ENCODE results near the gene SCD. TPM values are rescaled to one million over a fixed set of nuclear protein-coding genes. Genes with fewer than 3 reads are reported as not detected.
A peak's percentile ranks its signal among the peaks of the same experiment; 100 is the strongest.

Gene SCD
- total and polyA plus RNA-seq, 12 donors: 44.2 to 979 (median 221) TPM

- 10 to 14% (median 13%) methylated on average over 30 to 32 of the region's 32 CpGs for WGBS, 4 donors
- H3K4me3 ChIP-seq: peak overlapping the region in 3 of 4 donors; percentile 65 to 92 (median 74)
- TF ChIP-seq POLR2A (IDR thresholded peaks at IDR 0.05): no peak
- TF ChIP-seq CTCF (IDR thresholded peaks at IDR 0.05): no peak
- no peaks in the 10 kb centered on the region for H3K27me3 ChIP-seq
- peak in 1 of 7 donors; percentile 41 for DNase-seq
- H3K4me1 ChIP-seq (replicated peaks in 1 of 2): peaks cover 45% of the 10 kb centered on the region in 2 donors
- intact Hi-C loops (cut with DNase I): no loop called here
- peak overlapping the region in 3 of 5 donors; percentile 66 to 85 (median 82) for H3K27ac ChIP-seq
- no peaks in the 10 kb centered on the region for H3K9me3 ChIP-seq (replicated peaks in 1 of 3)
- peaks cover 0 to 11% of the 10 kb centered on the region in 2 donors for H3K36me3 ChIP-seq (replicated peaks in 1 of 2)
Measured at GRCh38 chr10:100347568-100348195, 649 bp downstream of the SCD start.

- intact Hi-C loops (cut with DNase I): no loop called here
- H3K9me3 ChIP-seq (replicated peaks in 1 of 3): no peaks in the 10 kb centered on the region
- H3K27me3 ChIP-seq: no peaks in the 10 kb centered on the region
- H3K4me3 ChIP-seq: peak overlapping the region in 1 of 4 donors; percentile 65
- H3K27ac ChIP-seq: peak overlapping the region in 1 of 5 donors; percentile 82
- no peak for TF ChIP-seq POLR2A (IDR thresholded peaks at IDR 0.05)
- no peak for TF ChIP-seq CTCF (IDR thresholded peaks at IDR 0.05)
- WGBS, 4 donors: 65 to 100% (median 81%) methylated on average over 2 to 3 of the region's 3 CpGs
- H3K36me3 ChIP-seq (replicated peaks in 1 of 2): peaks cover 0 to 19% of the 10 kb centered on the region in 2 donors
- no peak for DNase-seq
- peaks cover 45% of the 10 kb centered on the region in 2 donors for H3K4me1 ChIP-seq (replicated peaks in 1 of 2)
Measured at GRCh38 chr10:100348389-100348927, 1.4 kb downstream of the SCD start.

DNA sequence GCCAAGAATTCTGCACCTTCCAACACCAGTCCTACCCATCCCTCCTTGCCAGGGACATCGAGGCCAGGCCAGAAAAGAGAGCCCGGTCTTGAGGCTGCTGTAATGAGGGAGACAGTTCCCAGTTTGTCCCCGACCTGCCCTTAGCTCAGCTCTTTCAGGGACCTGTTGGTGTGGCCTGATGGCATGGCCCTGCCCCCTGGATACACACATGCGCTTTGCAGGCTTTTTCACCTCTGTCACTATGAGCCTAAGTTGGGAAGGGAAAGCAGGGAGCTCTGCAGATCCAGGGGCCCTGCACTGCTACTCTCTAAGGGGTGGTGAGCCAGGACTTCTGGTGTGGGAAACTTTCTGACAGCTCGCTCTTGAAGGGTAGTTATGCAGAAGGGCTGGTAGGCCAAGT is 2.1 kb downstream of the SCD start:
- Histone ChIP-seq H3K4me3 (peak overlapping the region in 1 of 4 donors; percentile 65), H3K27me3 (no peaks in the 10 kb centered on the region), H3K9me3 (replicated peaks in 1 of 3) (no peaks in the 10 kb centered on the region), H3K27ac (no peak overlapping the region), H3K4me1 (replicated peaks in 1 of 2) (peaks cover 45% of the 10 kb centered on the region in 2 donors), H3K36me3 (replicated peaks in 1 of 2) (peaks cover 0 to 25% of the 10 kb centered on the region in 2 donors)
- DNase-seq: no peak
- 74 to 85% (median 80%) methylated on average over 4 to 5 of the region's 5 CpGs for WGBS, 4 donors
- no peak for TF ChIP-seq POLR2A (IDR thresholded peaks at IDR 0.05)
- intact Hi-C loops (cut with DNase I): no loop called here

DNA sequence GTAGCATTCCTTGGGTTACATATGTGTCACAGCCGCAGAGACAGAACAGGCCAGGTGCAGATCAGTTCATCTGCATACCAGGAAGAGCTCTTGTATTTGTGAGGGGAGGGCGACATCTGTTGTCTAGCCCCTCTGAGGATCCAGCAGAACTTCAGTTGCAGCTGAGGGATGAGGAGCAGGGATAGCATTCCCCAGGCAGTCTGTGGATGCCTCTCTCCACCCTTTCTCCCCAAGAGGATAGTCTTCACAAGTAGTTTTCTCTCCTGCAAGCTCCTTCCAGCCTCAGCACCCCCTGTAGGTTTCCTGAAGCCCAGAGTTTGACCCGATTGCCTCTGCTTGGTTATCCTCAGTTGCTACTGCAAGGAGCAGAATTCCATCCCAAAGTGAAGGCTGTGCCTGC is 2.6 kb downstream of the SCD start:
- H3K27ac ChIP-seq: no peak overlapping the region
- intact Hi-C loops (cut with DNase I): no loop called here
- WGBS, 4 donors: 82 to 97% (median 88%) methylated on average over 3 of the region's 3 CpGs

More for the DNA sequence above, 2.6 kb downstream of the SCD start:
- TF ChIP-seq CTCF (IDR thresholded peaks at IDR 0.05): no peak
- TF ChIP-seq POLR2A (IDR thresholded peaks at IDR 0.05): no peak
- peak overlapping the region in 1 of 4 donors; percentile 65 for H3K4me3 ChIP-seq
- no peaks in the 10 kb centered on the region for H3K9me3 ChIP-seq (replicated peaks in 1 of 3)
- no peak for DNase-seq
- peaks cover 0 to 31% of the 10 kb centered on the region in 2 donors for H3K36me3 ChIP-seq (replicated peaks in 1 of 2)
- no peaks in the 10 kb centered on the region for H3K27me3 ChIP-seq
- peaks cover 45% of the 10 kb centered on the region in 2 donors for H3K4me1 ChIP-seq (replicated peaks in 1 of 2)

Measured in adrenal gland (tissue), 12 donors.